Ovary (tissue), 3 donors: ENCODE data around the gene PALLD.

Experiments
- EP300 ChIP-seq: sonication (generic); formaldehyde crosslinking; IDR thresholded peaks from one replicate; pipeline ENCODE4 v1.6.1; 2017; ENCODE audit warnings: antibody characterized with exemption
- POLR2A ChIP-seq: fragments of 450-650 bp; IDR thresholded peaks from one replicate; pipeline ENCODE4 v1.6.1; 2017; ENCODE audit warnings: antibody characterized with exemption, mild to moderate bottlenecking, moderate library complexity
- TF ChIP-seq, protein P1 (sequence below), 3 donors: fragments of 450-650 bp in 2 of 3; fragments of 200-600 bp in 1 of 3; IDR thresholded peaks; one replicate each; pipeline versions ENCODE4 v1.5.1 to v1.8.0; 2016 to 2022; ENCODE audit warnings: antibody characterized with exemption in 3 of 3, mild to moderate bottlenecking in 1 of 3
- donor health status: DM: no; HTN: no; CAD: no.

DNA sequence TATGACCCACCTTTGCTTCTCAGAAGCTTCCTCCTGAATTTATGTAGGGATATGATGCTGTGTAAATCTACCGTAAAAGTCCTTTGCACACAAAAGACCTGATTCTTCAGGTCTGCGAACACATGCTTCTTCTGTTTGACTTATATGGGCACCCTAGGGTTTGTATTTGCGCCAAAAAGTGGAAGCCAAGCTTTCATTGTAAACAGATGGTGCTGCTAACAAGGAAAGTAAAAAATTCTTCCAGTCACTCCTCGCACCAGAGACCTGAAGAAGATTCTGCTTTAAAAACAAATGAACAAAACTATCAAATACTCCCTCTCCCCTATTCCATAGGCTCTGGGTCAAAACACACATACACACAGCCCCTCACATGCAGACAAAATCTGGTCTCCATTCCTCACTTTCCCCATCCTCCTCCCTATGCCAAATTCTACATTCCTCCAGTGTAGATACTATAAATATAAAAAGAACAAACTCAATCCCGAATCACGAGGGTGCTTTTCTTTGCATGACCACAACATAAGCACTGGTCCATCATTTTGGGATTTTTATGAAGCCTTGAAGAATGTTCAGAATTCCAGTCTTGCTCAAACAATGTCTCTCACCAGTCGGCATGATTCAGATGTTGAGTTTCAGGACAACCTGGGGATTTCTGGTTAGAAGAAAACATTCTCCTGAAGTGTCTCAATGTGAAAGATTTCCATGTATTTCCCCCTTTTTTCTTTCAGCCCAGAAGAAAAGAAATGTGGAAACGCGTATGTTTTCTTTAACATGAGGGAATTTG lies 125.1 kb downstream of the PALLD start:
- TF ChIP-seq, protein P1, sequence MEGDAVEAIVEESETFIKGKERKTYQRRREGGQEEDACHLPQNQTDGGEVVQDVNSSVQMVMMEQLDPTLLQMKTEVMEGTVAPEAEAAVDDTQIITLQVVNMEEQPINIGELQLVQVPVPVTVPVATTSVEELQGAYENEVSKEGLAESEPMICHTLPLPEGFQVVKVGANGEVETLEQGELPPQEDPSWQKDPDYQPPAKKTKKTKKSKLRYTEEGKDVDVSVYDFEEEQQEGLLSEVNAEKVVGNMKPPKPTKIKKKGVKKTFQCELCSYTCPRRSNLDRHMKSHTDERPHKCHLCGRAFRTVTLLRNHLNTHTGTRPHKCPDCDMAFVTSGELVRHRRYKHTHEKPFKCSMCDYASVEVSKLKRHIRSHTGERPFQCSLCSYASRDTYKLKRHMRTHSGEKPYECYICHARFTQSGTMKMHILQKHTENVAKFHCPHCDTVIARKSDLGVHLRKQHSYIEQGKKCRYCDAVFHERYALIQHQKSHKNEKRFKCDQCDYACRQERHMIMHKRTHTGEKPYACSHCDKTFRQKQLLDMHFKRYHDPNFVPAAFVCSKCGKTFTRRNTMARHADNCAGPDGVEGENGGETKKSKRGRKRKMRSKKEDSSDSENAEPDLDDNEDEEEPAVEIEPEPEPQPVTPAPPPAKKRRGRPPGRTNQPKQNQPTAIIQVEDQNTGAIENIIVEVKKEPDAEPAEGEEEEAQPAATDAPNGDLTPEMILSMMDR (IDR thresholded peaks at IDR 0.05), result no peak
- TF ChIP-seq POLR2A (no peak), EP300 (no peak)
